ENCODE results near the gene CTNNA3. TPM values are rescaled to one million over a fixed set of nuclear protein-coding genes. Genes with fewer than 3 reads are reported as not detected.

The CTNNA3 gene
- total and polyA plus RNA-seq, 3 donors from 2014 or later = 17.8 to 19.4 (median 18.3) TPM

GRCh38 chr10:66924674-66925345 lies 771.2 kb downstream of the CTNNA3 start:
- no peak overlapping the region for H3K27ac ChIP-seq
- WGBS, 2 donors = 47 to 52% methylated on average over 10 of the region's 10 CpGs
- TF ChIP-seq CTCF (IDR thresholded peaks at IDR 0.05) (no peak), POLR2A (IDR thresholded peaks at IDR 0.05) (no peak)
- no peaks in the 10 kb centered on the region for H3K9me3 ChIP-seq
- no peak for DNase-seq
- no peaks in the 10 kb centered on the region for H3K36me3 ChIP-seq (ENCODE audit: low read depth, missing control alignments)
- intact Hi-C loops (cut with DNase I; ENCODE audit: low total_unique reads) = no loop called here
- no peaks in the 10 kb centered on the region for H3K27me3 ChIP-seq
- H3K4me3 ChIP-seq = no peak overlapping the region
- H3K4me1 ChIP-seq = peaks cover 8% of the 10 kb centered on the region

- DNase-seq = no peak
- WGBS, 2 donors = 97 to 98% methylated on average over 2 of the region's 2 CpGs
- intact Hi-C loops (cut with DNase I; ENCODE audit: low total_unique reads) = no loop called here
- H3K36me3 ChIP-seq (ENCODE audit: low read depth, missing control alignments) = no peaks in the 10 kb centered on the region
- H3K9me3 ChIP-seq = no peaks in the 10 kb centered on the region
- no peaks in the 10 kb centered on the region for H3K27me3 ChIP-seq
- TF ChIP-seq CTCF (IDR thresholded peaks at IDR 0.05) (no peak), POLR2A (IDR thresholded peaks at IDR 0.05) (no peak)
- H3K4me3 ChIP-seq = no peak overlapping the region
- H3K4me1 ChIP-seq = no peaks in the 10 kb centered on the region
- no peak overlapping the region for H3K27ac ChIP-seq
Observed at GRCh38 chr10:66919248-66919647, 776.7 kb downstream of the CTNNA3 start.

GRCh38 chr10:66917104-66917503 lies 778.9 kb downstream of the CTNNA3 start:
- Histone ChIP-seq H3K27me3 (no peaks in the 10 kb centered on the region), H3K27ac (no peak overlapping the region), H3K4me3 (no peak overlapping the region), H3K4me1 (no peaks in the 10 kb centered on the region), H3K36me3 (ENCODE audit: low read depth, missing control alignments) (no peaks in the 10 kb centered on the region), H3K9me3 (no peaks in the 10 kb centered on the region)
- 54 to 67% methylated on average over 3 of the region's 3 CpGs for WGBS, 2 donors
- TF ChIP-seq POLR2A (IDR thresholded peaks at IDR 0.05) (no peak), CTCF (IDR thresholded peaks at IDR 0.05) (no peak)
- intact Hi-C loops (cut with DNase I; ENCODE audit: low total_unique reads) = no loop called here
- no peak for DNase-seq

GRCh38 chr10:66916030-66916429 lies 780.0 kb downstream of the CTNNA3 start:
- no peak overlapping the region for H3K4me3 ChIP-seq
- 90 to 93% methylated on average over 2 of the region's 2 CpGs for WGBS, 2 donors
- DNase-seq = no peak
- no peak for TF ChIP-seq CTCF (IDR thresholded peaks at IDR 0.05)
- TF ChIP-seq POLR2A (IDR thresholded peaks at IDR 0.05) = no peak
- intact Hi-C loops (cut with DNase I; ENCODE audit: low total_unique reads) = no loop called here
- H3K27ac ChIP-seq = no peak overlapping the region
- H3K9me3 ChIP-seq = no peaks in the 10 kb centered on the region
- H3K4me1 ChIP-seq = no peaks in the 10 kb centered on the region
- no peaks in the 10 kb centered on the region for H3K36me3 ChIP-seq (ENCODE audit: low read depth, missing control alignments)
- no peaks in the 10 kb centered on the region for H3K27me3 ChIP-seq

- TF ChIP-seq POLR2A (IDR thresholded peaks at IDR 0.05) (no peak), CTCF (IDR thresholded peaks at IDR 0.05) (no peak)
Observed at GRCh38 chr10:66910671-66911070, 785.3 kb downstream of the CTNNA3 start.

More at GRCh38 chr10:66910671-66911070, 785.3 kb downstream of the CTNNA3 start:
- Histone ChIP-seq H3K27me3 (no peaks in the 10 kb centered on the region), H3K4me1 (no peaks in the 10 kb centered on the region), H3K4me3 (no peak overlapping the region), H3K27ac (no peak overlapping the region), H3K36me3 (ENCODE audit: low read depth, missing control alignments) (no peaks in the 10 kb centered on the region), H3K9me3 (no peaks in the 10 kb centered on the region)
- 94% methylated on average over 5 of the region's 5 CpGs for WGBS, 2 donors
- intact Hi-C loops (cut with DNase I; ENCODE audit: low total_unique reads) = no loop called here
- no peak for DNase-seq

All from testis (tissue), 3 donors.